HG02943 (cell line): ENCODE data around the gene CSRP2.

ENCODE experiments used
- ATAC-seq: cut with Tn5 transposase; IDR thresholded peaks from one replicate; pipeline ENCODE4 v1.9.1; 2021; ENCODE audit warnings: mild to moderate bottlenecking, low read depth, moderate library complexity; ENCODE audit not compliant: unreplicated experiment

The CSRP2 gene

GRCh38 chr12:76878899-76879709 is at the start of gene CSRP2:
Gene CSRP2, minus strand, starts transcription at chr12:76879019. Its CDS starts 12,759 bp downstream, at chr12:76866260.
- ATAC-seq: peak; percentile 82

GRCh38 chr12:76927170-76927784 is 48.5 kb upstream of the CSRP2 start:
- no peak for ATAC-seq

- no peak for ATAC-seq
Observed at GRCh38 chr12:76925135-76925534, 46.3 kb upstream of the CSRP2 start.

- ATAC-seq: no peak
Observed at GRCh38 chr12:76922866-76923265, 44.0 kb upstream of the CSRP2 start.

GRCh38 chr12:76921891-76922664 is 43.3 kb upstream of the CSRP2 start:
- no peak for ATAC-seq

GRCh38 chr12:76921100-76921471 is 42.3 kb upstream of the CSRP2 start:
- ATAC-seq: peak; percentile 19

- peak; percentile 65 for ATAC-seq
Observed at GRCh38 chr12:76920172-76921099, 41.6 kb upstream of the CSRP2 start.

- ATAC-seq: no peak
Observed at GRCh38 chr12:76919383-76920171, 40.8 kb upstream of the CSRP2 start.

GRCh38 chr12:76916170-76916540 is 37.3 kb upstream of the CSRP2 start:
- ATAC-seq: no peak

- no peak for ATAC-seq
Observed at GRCh38 chr12:76915361-76916169, 36.7 kb upstream of the CSRP2 start.

- ATAC-seq: no peak
Observed at GRCh38 chr12:76914102-76914859, 35.5 kb upstream of the CSRP2 start.

GRCh38 chr12:76909290-76909689 is 30.5 kb upstream of the CSRP2 start:
- ATAC-seq: no peak

- no peak for ATAC-seq
Observed at GRCh38 chr12:76908303-76909017, 29.6 kb upstream of the CSRP2 start.

- ATAC-seq: no peak
Observed at GRCh38 chr12:76901628-76902380, 23.0 kb upstream of the CSRP2 start.

GRCh38 chr12:76899522-76899921 is 20.7 kb upstream of the CSRP2 start:
- no peak for ATAC-seq

- ATAC-seq: no peak
Observed at GRCh38 chr12:76898442-76898841, 19.6 kb upstream of the CSRP2 start.

GRCh38 chr12:76896274-76896673 is 17.5 kb upstream of the CSRP2 start:
- ATAC-seq: no peak
